ENCODE results near the gene OSBPL9.

Gene OSBPL9

GRCh38 chr1:51684776-51685175 lies 67.9 kb downstream of the OSBPL9 start:
- Histone ChIP-seq H3K4me3 (replicated peaks; ENCODE audit: insufficient read depth, low read length) (no peak overlapping the region), H3K27ac (replicated peaks) (no peak overlapping the region), H3K27me3 (ENCODE audit: insufficient read depth, poor library complexity, severe bottlenecking) (no peaks in the 10 kb centered on the region)
- DNase-seq (ENCODE audit: low read depth in 1 of 2, low spot score in 1 of 2): no peak
- TF ChIP-seq CTCF (IDR thresholded peaks at IDR 0.05; ENCODE audit: insufficient read depth, low read length) (no peak), SPI1 (IDR thresholded peaks at IDR 0.05; ENCODE audit: borderline replicate concordance, low read depth) (no peak), POLR2AphosphoS5 (IDR thresholded peaks at IDR 0.05; ENCODE audit: low read depth) (no peak), REST (IDR thresholded peaks at IDR 0.05; ENCODE audit: insufficient replicate concordance, low read depth) (no peak), GABPA (IDR thresholded peaks at IDR 0.05; ENCODE audit: low read depth) (no peak)

GRCh38 chr1:51686450-51686849 lies 69.6 kb downstream of the OSBPL9 start:
- H3K27ac ChIP-seq (replicated peaks): no peak overlapping the region
- TF ChIP-seq SPI1 (IDR thresholded peaks at IDR 0.05; ENCODE audit: borderline replicate concordance, low read depth): no peak
- no peak for TF ChIP-seq POLR2AphosphoS5 (IDR thresholded peaks at IDR 0.05; ENCODE audit: low read depth)
- no peak for TF ChIP-seq REST (IDR thresholded peaks at IDR 0.05; ENCODE audit: insufficient replicate concordance, low read depth)
- no peak for TF ChIP-seq CTCF (IDR thresholded peaks at IDR 0.05; ENCODE audit: insufficient read depth, low read length)
- no peak for TF ChIP-seq GABPA (IDR thresholded peaks at IDR 0.05; ENCODE audit: low read depth)
- DNase-seq (ENCODE audit: low read depth in 1 of 2, low spot score in 1 of 2): no peak

GRCh38 chr1:51689075-51689440 lies 72.2 kb downstream of the OSBPL9 start:
- no peak for TF ChIP-seq REST (IDR thresholded peaks at IDR 0.05; ENCODE audit: insufficient replicate concordance, low read depth)
- no peak for DNase-seq (ENCODE audit: low read depth in 1 of 2, low spot score in 1 of 2)
- Histone ChIP-seq H3K27ac (replicated peaks) (no peak overlapping the region), H3K4me3 (replicated peaks; ENCODE audit: insufficient read depth, low read length) (no peak overlapping the region), H3K27me3 (ENCODE audit: insufficient read depth, poor library complexity, severe bottlenecking) (no peaks in the 10 kb centered on the region)

More at GRCh38 chr1:51686450-51686849, 69.6 kb downstream of the OSBPL9 start:
- Histone ChIP-seq H3K4me3 (replicated peaks; ENCODE audit: insufficient read depth, low read length) (no peak overlapping the region), H3K27me3 (ENCODE audit: insufficient read depth, poor library complexity, severe bottlenecking) (no peaks in the 10 kb centered on the region)

- TF ChIP-seq SPI1 (IDR thresholded peaks at IDR 0.05; ENCODE audit: borderline replicate concordance, low read depth): no peak
- no peak for TF ChIP-seq GABPA (IDR thresholded peaks at IDR 0.05; ENCODE audit: low read depth)
- TF ChIP-seq POLR2AphosphoS5 (IDR thresholded peaks at IDR 0.05; ENCODE audit: low read depth): no peak
- no peak for TF ChIP-seq CTCF (IDR thresholded peaks at IDR 0.05; ENCODE audit: insufficient read depth, low read length)
- TF ChIP-seq REST (IDR thresholded peaks at IDR 0.05; ENCODE audit: insufficient replicate concordance, low read depth): no peak
- Histone ChIP-seq H3K27ac (replicated peaks) (no peak overlapping the region), H3K4me3 (replicated peaks; ENCODE audit: insufficient read depth, low read length) (no peak overlapping the region), H3K27me3 (ENCODE audit: insufficient read depth, poor library complexity, severe bottlenecking) (no peaks in the 10 kb centered on the region)
- DNase-seq (ENCODE audit: low read depth in 1 of 2, low spot score in 1 of 2): no peak
Observed at GRCh38 chr1:51689643-51690042, 72.8 kb downstream of the OSBPL9 start.
